Stimulated activated CD4-positive, alpha-beta T cell treated with anti-CD3 and anti-CD28 coated beads, Interleukin-12 subunit alpha, Interleukin-12 subunit beta, amount 100 ng/mL, for 48 hours (primary cell): ENCODE measurements around the gene BTLA.
"Not testable (repeated sequence)": the region's sequence is repeated elsewhere in the genome, so short reads cannot be mapped to it uniquely, and the experiment has no call there.

Experiments
- DNase-seq, 3 donors: peaks; one replicate each; pipeline ENCODE4 v3.0.0-alpha.2; 2020; ENCODE audit warnings: low read depth in 2 of 3, low spot score in 1 of 3

Gene BTLA

GRCh38 chr3:112498914-112499711 is at the start of gene BTLA:
Gene BTLA (minus strand): TSS chr3:112499472. CDS start chr3:112499358, 114 bp downstream.
- DNase-seq = peak in 1 of 3 donors; percentile 24

GRCh38 chr3:112546216-112546759 is 47.0 kb upstream of the BTLA start:
- no peak for DNase-seq

GRCh38 chr3:112539825-112540650 is 40.8 kb upstream of the BTLA start:
- DNase-seq = no peak

- no peak for DNase-seq
Observed at GRCh38 chr3:112531358-112531781, 32.1 kb upstream of the BTLA start.

- DNase-seq = no peak
Observed at GRCh38 chr3:112530573-112530972, 31.3 kb upstream of the BTLA start.

GRCh38 chr3:112524127-112524526 is 24.9 kb upstream of the BTLA start:
- not testable (repeated sequence) for DNase-seq

- peak in 1 of 3 donors; percentile 36 for DNase-seq
Observed at GRCh38 chr3:112519424-112520001, 20.2 kb upstream of the BTLA start.

- not testable (repeated sequence) for DNase-seq
Observed at GRCh38 chr3:112518970-112519369, 19.7 kb upstream of the BTLA start.

GRCh38 chr3:112514527-112515128 is 15.4 kb upstream of the BTLA start:
- DNase-seq = no peak

- no peak for DNase-seq
Observed at GRCh38 chr3:112512320-112512719, 13.0 kb upstream of the BTLA start.

- no peak for DNase-seq
Observed at GRCh38 chr3:112508860-112509259, 9.6 kb upstream of the BTLA start.

- DNase-seq = no peak
Observed at GRCh38 chr3:112508261-112508660, 9.0 kb upstream of the BTLA start.

GRCh38 chr3:112505907-112506306 is 6.6 kb upstream of the BTLA start:
- DNase-seq = no peak

GRCh38 chr3:112504123-112504522 is 4.9 kb upstream of the BTLA start:
- DNase-seq = no peak

- DNase-seq = no peak
Observed at GRCh38 chr3:112503304-112503972, 4.2 kb upstream of the BTLA start.

- no peak for DNase-seq
Observed at GRCh38 chr3:112500621-112501020, 1.3 kb upstream of the BTLA start.

- no peak for DNase-seq
Observed at GRCh38 chr3:112497897-112498548, 1.2 kb downstream of the BTLA start.

- DNase-seq = no peak
Observed at GRCh38 chr3:112496366-112497067, 2.8 kb downstream of the BTLA start.

- not testable (repeated sequence) for DNase-seq
Observed at GRCh38 chr3:112494448-112494767, 4.9 kb downstream of the BTLA start.

GRCh38 chr3:112492124-112492523 is 7.1 kb downstream of the BTLA start:
- DNase-seq = no peak
